ENCODE results near the gene GALNT10.

The GALNT10 gene

DNA sequence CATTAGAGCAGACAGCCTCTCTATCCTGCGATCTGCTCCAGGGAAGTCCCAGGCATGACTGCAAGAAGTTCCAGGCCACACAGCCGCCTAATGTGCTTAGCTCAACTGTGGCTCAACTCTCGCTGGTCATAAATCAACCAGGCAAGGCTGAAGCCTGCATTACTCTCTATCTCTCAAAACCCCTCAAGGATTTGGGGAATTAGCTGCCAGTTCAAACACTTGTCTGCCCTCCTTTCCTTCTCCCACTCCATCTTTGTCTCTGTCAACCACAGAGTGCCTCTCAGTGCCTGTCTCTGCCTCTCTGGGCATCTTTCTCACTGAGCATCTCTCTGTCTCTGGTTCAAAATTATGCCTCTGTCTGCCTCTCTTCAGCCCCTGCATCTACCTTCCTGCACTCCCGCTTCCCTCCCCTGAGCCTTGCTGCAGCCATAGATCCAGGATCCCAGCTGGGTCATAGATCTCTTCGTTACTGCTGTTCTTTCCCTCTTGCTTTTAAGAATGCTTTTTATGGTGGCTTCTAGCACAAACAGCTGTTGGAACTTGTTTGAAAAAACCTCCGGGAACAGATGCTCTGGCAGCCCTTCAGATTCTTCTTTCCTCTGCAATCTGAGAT, 27.9 kb upstream of the GALNT10 start:
- peaks cover 38% of the 10 kb centered on the region for H3K27me3 ChIP-seq (ENCODE audit: control insufficient read depth, insufficient read depth, low read length)
- H3K4me1 ChIP-seq (ENCODE audit: control insufficient read depth, insufficient read depth, low read length) = peaks cover 3% of the 10 kb centered on the region
- H3K9ac ChIP-seq (ENCODE audit: low read depth, low read length) = no peak overlapping the region
- no peaks in the 10 kb centered on the region for H3K9me3 ChIP-seq (replicated peaks; ENCODE audit: low read length)
- H3K36me3 ChIP-seq (ENCODE audit: insufficient read depth, low read length) = no peaks in the 10 kb centered on the region
- no peak overlapping the region for H3K4me2 ChIP-seq (ENCODE audit: low read length)
- no peak overlapping the region for H3K4me3 ChIP-seq (ENCODE audit: low read length)

- no peak overlapping the region for H3K4me3 ChIP-seq (ENCODE audit: low read length)
Observed at GRCh38 chr5:154163327-154164248, 26.9 kb upstream of the GALNT10 start.

GRCh38 chr5:154164249-154164581, 26.3 kb upstream of the GALNT10 start:
- no peaks in the 10 kb centered on the region for H3K36me3 ChIP-seq (ENCODE audit: insufficient read depth, low read length)
- H3K4me2 ChIP-seq (ENCODE audit: low read length) = no peak overlapping the region
- H3K4me1 ChIP-seq (ENCODE audit: control insufficient read depth, insufficient read depth, low read length) = peaks cover 3% of the 10 kb centered on the region
- H3K4me3 ChIP-seq (ENCODE audit: low read length) = no peak overlapping the region
- H3K9ac ChIP-seq (ENCODE audit: low read depth, low read length) = no peak overlapping the region
- no peaks in the 10 kb centered on the region for H3K9me3 ChIP-seq (replicated peaks; ENCODE audit: low read length)
- peaks cover 38% of the 10 kb centered on the region for H3K27me3 ChIP-seq (ENCODE audit: control insufficient read depth, insufficient read depth, low read length)

More at GRCh38 chr5:154163327-154164248, 26.9 kb upstream of the GALNT10 start:
- H3K36me3 ChIP-seq (ENCODE audit: insufficient read depth, low read length) = no peaks in the 10 kb centered on the region
- H3K9ac ChIP-seq (ENCODE audit: low read depth, low read length) = no peak overlapping the region
- peaks cover 3% of the 10 kb centered on the region for H3K4me1 ChIP-seq (ENCODE audit: control insufficient read depth, insufficient read depth, low read length)
- no peaks in the 10 kb centered on the region for H3K9me3 ChIP-seq (replicated peaks; ENCODE audit: low read length)
- peaks cover 38% of the 10 kb centered on the region for H3K27me3 ChIP-seq (ENCODE audit: control insufficient read depth, insufficient read depth, low read length)
- no peak overlapping the region for H3K4me2 ChIP-seq (ENCODE audit: low read length)

DNA sequence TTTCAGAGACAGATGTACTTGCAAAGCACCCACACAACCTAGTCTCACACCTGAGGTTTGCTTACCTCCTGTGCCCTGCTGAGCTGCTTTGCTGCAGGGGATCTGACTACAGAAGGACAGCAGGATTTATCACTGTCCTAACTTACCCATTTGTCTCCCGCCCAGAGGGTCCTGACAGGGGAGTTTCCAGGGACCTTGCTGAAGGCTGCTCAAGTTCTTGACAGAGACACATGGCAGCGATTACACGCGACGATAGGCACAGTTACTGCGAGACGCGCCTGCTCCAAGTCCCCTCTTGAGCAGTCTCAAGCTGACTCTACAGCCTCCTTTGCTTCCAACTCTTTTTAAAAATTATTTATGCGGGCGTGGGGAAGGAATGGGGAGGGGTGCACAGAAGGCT, 24.6 kb upstream of the GALNT10 start:
- no peak overlapping the region for H3K4me3 ChIP-seq (ENCODE audit: low read length)
- peaks cover 41% of the 10 kb centered on the region for H3K27me3 ChIP-seq (ENCODE audit: control insufficient read depth, insufficient read depth, low read length)
- H3K9ac ChIP-seq (ENCODE audit: low read depth, low read length) = no peak overlapping the region
- no peak overlapping the region for H3K4me2 ChIP-seq (ENCODE audit: low read length)
- no peaks in the 10 kb centered on the region for H3K9me3 ChIP-seq (replicated peaks; ENCODE audit: low read length)
- H3K4me1 ChIP-seq (ENCODE audit: control insufficient read depth, insufficient read depth, low read length) = no peaks in the 10 kb centered on the region
- H3K36me3 ChIP-seq (ENCODE audit: insufficient read depth, low read length) = no peaks in the 10 kb centered on the region

GRCh38 chr5:154166901-154167791, 23.4 kb upstream of the GALNT10 start:
- Histone ChIP-seq H3K9ac (ENCODE audit: low read depth, low read length) (no peak overlapping the region), H3K4me1 (ENCODE audit: control insufficient read depth, insufficient read depth, low read length) (no peaks in the 10 kb centered on the region), H3K4me3 (ENCODE audit: low read length) (no peak overlapping the region), H3K9me3 (replicated peaks; ENCODE audit: low read length) (no peaks in the 10 kb centered on the region), H3K27me3 (ENCODE audit: control insufficient read depth, insufficient read depth, low read length) (peaks cover 40% of the 10 kb centered on the region), H3K36me3 (ENCODE audit: insufficient read depth, low read length) (no peaks in the 10 kb centered on the region), H3K4me2 (ENCODE audit: low read length) (no peak overlapping the region)

- H3K4me1 ChIP-seq (ENCODE audit: control insufficient read depth, insufficient read depth, low read length) = no peaks in the 10 kb centered on the region
- peaks cover 30% of the 10 kb centered on the region for H3K27me3 ChIP-seq (ENCODE audit: control insufficient read depth, insufficient read depth, low read length)
- H3K4me2 ChIP-seq (ENCODE audit: low read length) = no peak overlapping the region
- no peaks in the 10 kb centered on the region for H3K9me3 ChIP-seq (replicated peaks; ENCODE audit: low read length)
- H3K9ac ChIP-seq (ENCODE audit: low read depth, low read length) = no peak overlapping the region
- no peaks in the 10 kb centered on the region for H3K36me3 ChIP-seq (ENCODE audit: insufficient read depth, low read length)
- H3K4me3 ChIP-seq (ENCODE audit: low read length) = no peak overlapping the region
Observed at GRCh38 chr5:154168395-154168794, 22.1 kb upstream of the GALNT10 start.

GRCh38 chr5:154172785-154173184, 17.7 kb upstream of the GALNT10 start:
- Histone ChIP-seq H3K4me2 (ENCODE audit: low read length) (no peak overlapping the region), H3K4me1 (ENCODE audit: control insufficient read depth, insufficient read depth, low read length) (peaks cover 7% of the 10 kb centered on the region), H3K9ac (ENCODE audit: low read depth, low read length) (no peak overlapping the region), H3K36me3 (ENCODE audit: insufficient read depth, low read length) (no peaks in the 10 kb centered on the region), H3K4me3 (ENCODE audit: low read length) (no peak overlapping the region), H3K9me3 (replicated peaks; ENCODE audit: low read length) (no peaks in the 10 kb centered on the region), H3K27me3 (ENCODE audit: control insufficient read depth, insufficient read depth, low read length) (peaks cover 2% of the 10 kb centered on the region)

GRCh38 chr5:154174091-154174490, 16.4 kb upstream of the GALNT10 start:
- Histone ChIP-seq H3K4me1 (ENCODE audit: control insufficient read depth, insufficient read depth, low read length) (peaks cover 7% of the 10 kb centered on the region), H3K9me3 (replicated peaks; ENCODE audit: low read length) (no peaks in the 10 kb centered on the region), H3K9ac (ENCODE audit: low read depth, low read length) (no peak overlapping the region), H3K27me3 (ENCODE audit: control insufficient read depth, insufficient read depth, low read length) (peaks cover 7% of the 10 kb centered on the region), H3K36me3 (ENCODE audit: insufficient read depth, low read length) (no peaks in the 10 kb centered on the region), H3K4me3 (ENCODE audit: low read length) (no peak overlapping the region), H3K4me2 (ENCODE audit: low read length) (no peak overlapping the region)

DNA sequence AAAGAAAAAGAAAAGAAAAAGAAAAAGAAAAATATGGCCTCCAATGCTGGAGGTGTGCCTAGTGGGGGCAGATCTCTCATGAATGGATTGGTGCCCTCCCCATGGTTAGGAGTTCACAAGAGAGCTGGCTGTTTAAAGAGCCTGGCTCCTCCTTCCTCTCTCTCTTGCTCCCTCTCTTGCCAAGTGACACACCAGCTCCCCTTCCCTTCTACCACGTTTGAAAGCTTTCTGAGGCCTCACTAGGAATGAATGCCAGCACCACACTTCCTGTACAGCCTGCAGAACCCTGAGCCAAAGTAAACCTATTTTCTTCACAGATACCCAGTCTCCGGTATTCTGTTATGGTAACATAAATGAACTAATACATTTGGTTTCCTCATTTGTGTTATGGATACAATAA, 14.4 kb upstream of the GALNT10 start:
- H3K4me1 ChIP-seq (ENCODE audit: control insufficient read depth, insufficient read depth, low read length) = peaks cover 7% of the 10 kb centered on the region
- no peak overlapping the region for H3K4me3 ChIP-seq (ENCODE audit: low read length)
- H3K9ac ChIP-seq (ENCODE audit: low read depth, low read length) = no peak overlapping the region
- peaks cover 14% of the 10 kb centered on the region for H3K27me3 ChIP-seq (ENCODE audit: control insufficient read depth, insufficient read depth, low read length)
- H3K9me3 ChIP-seq (replicated peaks; ENCODE audit: low read length) = no peaks in the 10 kb centered on the region
- peak overlapping the region; percentile 28 for H3K4me2 ChIP-seq (ENCODE audit: low read length)
- H3K36me3 ChIP-seq (ENCODE audit: insufficient read depth, low read length) = no peaks in the 10 kb centered on the region

DNA sequence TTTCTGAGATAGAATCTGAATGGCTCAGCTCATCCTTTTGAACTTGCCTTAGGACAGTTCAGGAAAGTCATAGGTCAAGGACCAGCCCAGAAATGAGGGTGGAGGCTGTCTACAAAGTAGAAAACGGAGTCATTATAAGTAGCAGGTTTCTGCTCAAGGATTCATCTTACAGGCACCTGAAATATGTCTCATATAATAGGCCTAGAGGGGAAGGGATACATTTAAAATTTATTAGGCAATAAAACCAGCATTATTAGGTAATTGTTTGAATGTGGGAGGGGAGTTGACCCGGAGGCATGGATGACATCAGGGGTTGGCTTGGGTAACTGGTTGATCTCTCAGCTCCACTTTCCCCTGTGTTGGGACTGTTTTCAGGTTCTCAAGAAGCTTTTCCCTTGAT, 11.9 kb upstream of the GALNT10 start:
- Histone ChIP-seq H3K9me3 (replicated peaks; ENCODE audit: low read length) (no peaks in the 10 kb centered on the region), H3K27me3 (ENCODE audit: control insufficient read depth, insufficient read depth, low read length) (peaks cover 15% of the 10 kb centered on the region), H3K4me1 (ENCODE audit: control insufficient read depth, insufficient read depth, low read length) (peaks cover 7% of the 10 kb centered on the region), H3K36me3 (ENCODE audit: insufficient read depth, low read length) (no peaks in the 10 kb centered on the region), H3K4me3 (ENCODE audit: low read length) (no peak overlapping the region), H3K4me2 (ENCODE audit: low read length) (no peak overlapping the region), H3K9ac (ENCODE audit: low read depth, low read length) (no peak overlapping the region)

All from skeletal muscle satellite cell (primary cell).